ENCODE measurements around the gene GGT6.

DNA sequence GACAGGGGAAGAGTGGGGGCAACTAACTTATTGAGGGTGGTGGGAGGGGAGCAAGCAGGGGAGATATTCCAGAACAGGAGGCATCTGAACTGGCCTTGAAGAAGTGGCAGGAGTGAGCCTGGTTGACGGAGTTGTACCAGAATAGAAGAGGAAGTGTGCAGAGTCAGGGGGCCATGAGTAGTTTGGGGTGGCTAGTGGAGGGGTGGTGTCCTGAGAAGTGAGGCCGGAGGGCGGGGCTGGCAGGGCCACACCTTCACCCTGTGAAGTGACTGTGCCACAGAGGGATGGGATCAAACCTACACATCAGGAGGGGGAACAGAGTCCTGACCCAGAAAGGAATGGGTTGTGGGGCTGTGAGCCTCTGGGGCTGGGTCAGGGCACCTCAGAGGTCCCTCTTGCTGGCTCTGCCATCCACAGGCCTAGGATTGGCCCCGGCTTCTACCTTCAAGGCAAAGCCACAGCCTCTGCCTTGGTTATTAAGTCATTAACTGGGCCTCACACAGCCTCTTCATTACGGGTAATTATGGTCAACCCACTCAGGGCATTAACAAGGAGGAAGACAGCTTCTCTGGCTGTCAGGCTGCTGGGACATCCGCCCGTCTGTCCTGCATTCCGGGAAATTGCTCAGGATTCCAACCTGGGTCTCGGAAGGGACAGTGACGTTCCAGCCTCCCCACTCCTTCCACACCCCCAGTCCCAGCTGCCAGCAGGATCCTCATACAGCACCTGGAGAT lies 49.0 kb downstream of the GGT6 start:
- TF ChIP-seq EZH2 (IDR thresholded peaks at IDR 0.05; ENCODE audit: low read depth) (no peak), CTCF (conservative IDR thresholded peaks at IDR 0.05) (no peak)
